ENCODE data around the gene SHC4.

The SHC4 gene

GRCh38 chr15:48905847-48906246 lies 57.9 kb downstream of the SHC4 start:
- no peak for DNase-seq (ENCODE audit: low read depth, low spot score)
- Histone ChIP-seq H3K4me3 (ENCODE audit: insufficient read length, low read depth) (no peak overlapping the region), H3K9me3 (ENCODE audit: insufficient read depth, low read length) (no peaks in the 10 kb centered on the region), H3K9ac (ENCODE audit: insufficient read length, low read depth) (no peak overlapping the region), H3K27me3 (ENCODE audit: insufficient read depth, insufficient read length) (no peaks in the 10 kb centered on the region), H3K36me3 (ENCODE audit: insufficient read depth, insufficient read length, low read length) (no peaks in the 10 kb centered on the region), H3K4me1 (ENCODE audit: insufficient read depth, insufficient read length) (no peaks in the 10 kb centered on the region)
- TF ChIP-seq ZNF274 (IDR thresholded peaks at IDR 0.05; ENCODE audit: low read depth, low read length) (no peak), YY1 (IDR thresholded peaks at IDR 0.05; ENCODE audit: insufficient read depth, insufficient read length) (no peak), SUZ12 (IDR thresholded peaks at IDR 0.05; ENCODE audit: extremely low read depth, insufficient read depth, insufficient read length) (no peak)

GRCh38 chr15:48905216-48905615 lies 58.5 kb downstream of the SHC4 start:
- Histone ChIP-seq H3K9ac (ENCODE audit: insufficient read length, low read depth) (no peak overlapping the region), H3K27me3 (ENCODE audit: insufficient read depth, insufficient read length) (no peaks in the 10 kb centered on the region), H3K9me3 (ENCODE audit: insufficient read depth, low read length) (no peaks in the 10 kb centered on the region), H3K36me3 (ENCODE audit: insufficient read depth, insufficient read length, low read length) (no peaks in the 10 kb centered on the region), H3K4me3 (ENCODE audit: insufficient read length, low read depth) (no peak overlapping the region), H3K4me1 (ENCODE audit: insufficient read depth, insufficient read length) (no peaks in the 10 kb centered on the region)
- no peak for TF ChIP-seq SUZ12 (IDR thresholded peaks at IDR 0.05; ENCODE audit: extremely low read depth, insufficient read depth, insufficient read length)
- TF ChIP-seq ZNF274 (IDR thresholded peaks at IDR 0.05; ENCODE audit: low read depth, low read length): no peak
- TF ChIP-seq YY1 (IDR thresholded peaks at IDR 0.05; ENCODE audit: insufficient read depth, insufficient read length): no peak
- DNase-seq (ENCODE audit: low read depth, low spot score): no peak

- Histone ChIP-seq H3K4me1 (ENCODE audit: insufficient read depth, insufficient read length) (no peaks in the 10 kb centered on the region), H3K27me3 (ENCODE audit: insufficient read depth, insufficient read length) (no peaks in the 10 kb centered on the region), H3K9me3 (ENCODE audit: insufficient read depth, low read length) (no peaks in the 10 kb centered on the region), H3K36me3 (ENCODE audit: insufficient read depth, insufficient read length, low read length) (no peaks in the 10 kb centered on the region), H3K4me3 (ENCODE audit: insufficient read length, low read depth) (no peak overlapping the region), H3K9ac (ENCODE audit: insufficient read length, low read depth) (no peak overlapping the region)
- TF ChIP-seq SUZ12 (IDR thresholded peaks at IDR 0.05; ENCODE audit: extremely low read depth, insufficient read depth, insufficient read length): no peak
- no peak for TF ChIP-seq YY1 (IDR thresholded peaks at IDR 0.05; ENCODE audit: insufficient read depth, insufficient read length)
- no peak for TF ChIP-seq ZNF274 (IDR thresholded peaks at IDR 0.05; ENCODE audit: low read depth, low read length)
- DNase-seq (ENCODE audit: low read depth, low spot score): no peak
Observed at GRCh38 chr15:48904758-48905157, 59.0 kb downstream of the SHC4 start.

- Histone ChIP-seq H3K9me3 (ENCODE audit: insufficient read depth, low read length) (no peaks in the 10 kb centered on the region), H3K36me3 (ENCODE audit: insufficient read depth, insufficient read length, low read length) (no peaks in the 10 kb centered on the region), H3K4me1 (ENCODE audit: insufficient read depth, insufficient read length) (no peaks in the 10 kb centered on the region), H3K9ac (ENCODE audit: insufficient read length, low read depth) (no peak overlapping the region), H3K4me3 (ENCODE audit: insufficient read length, low read depth) (no peak overlapping the region), H3K27me3 (ENCODE audit: insufficient read depth, insufficient read length) (no peaks in the 10 kb centered on the region)
- TF ChIP-seq YY1 (IDR thresholded peaks at IDR 0.05; ENCODE audit: insufficient read depth, insufficient read length): no peak
- no peak for TF ChIP-seq ZNF274 (IDR thresholded peaks at IDR 0.05; ENCODE audit: low read depth, low read length)
- DNase-seq (ENCODE audit: low read depth, low spot score): no peak
Observed at GRCh38 chr15:48899793-48900192, 63.9 kb downstream of the SHC4 start.

GRCh38 chr15:48898446-48898845 lies 65.3 kb downstream of the SHC4 start:
- Histone ChIP-seq H3K27me3 (ENCODE audit: insufficient read depth, insufficient read length) (no peaks in the 10 kb centered on the region), H3K4me1 (ENCODE audit: insufficient read depth, insufficient read length) (no peaks in the 10 kb centered on the region), H3K4me3 (ENCODE audit: insufficient read length, low read depth) (no peak overlapping the region), H3K9ac (ENCODE audit: insufficient read length, low read depth) (no peak overlapping the region), H3K36me3 (ENCODE audit: insufficient read depth, insufficient read length, low read length) (no peaks in the 10 kb centered on the region), H3K9me3 (ENCODE audit: insufficient read depth, low read length) (no peaks in the 10 kb centered on the region)
- no peak for TF ChIP-seq YY1 (IDR thresholded peaks at IDR 0.05; ENCODE audit: insufficient read depth, insufficient read length)
- no peak for TF ChIP-seq SUZ12 (IDR thresholded peaks at IDR 0.05; ENCODE audit: extremely low read depth, insufficient read depth, insufficient read length)
- TF ChIP-seq ZNF274 (IDR thresholded peaks at IDR 0.05; ENCODE audit: low read depth, low read length): no peak
- no peak for DNase-seq (ENCODE audit: low read depth, low spot score)

- TF ChIP-seq YY1 (IDR thresholded peaks at IDR 0.05; ENCODE audit: insufficient read depth, insufficient read length) (no peak), SUZ12 (IDR thresholded peaks at IDR 0.05; ENCODE audit: extremely low read depth, insufficient read depth, insufficient read length) (no peak), ZNF274 (IDR thresholded peaks at IDR 0.05; ENCODE audit: low read depth, low read length) (no peak)
- no peak for DNase-seq (ENCODE audit: low read depth, low spot score)
- H3K9me3 ChIP-seq (ENCODE audit: insufficient read depth, low read length): no peaks in the 10 kb centered on the region
- no peak overlapping the region for H3K9ac ChIP-seq (ENCODE audit: insufficient read length, low read depth)
- no peaks in the 10 kb centered on the region for H3K36me3 ChIP-seq (ENCODE audit: insufficient read depth, insufficient read length, low read length)
- no peaks in the 10 kb centered on the region for H3K4me1 ChIP-seq (ENCODE audit: insufficient read depth, insufficient read length)
- no peak overlapping the region for H3K4me3 ChIP-seq (ENCODE audit: insufficient read length, low read depth)
- no peaks in the 10 kb centered on the region for H3K27me3 ChIP-seq (ENCODE audit: insufficient read depth, insufficient read length)
Observed at GRCh38 chr15:48898032-48898431, 65.7 kb downstream of the SHC4 start.

- no peak overlapping the region for H3K9ac ChIP-seq (ENCODE audit: insufficient read length, low read depth)
- DNase-seq (ENCODE audit: low read depth, low spot score): no peak
- H3K4me3 ChIP-seq (ENCODE audit: insufficient read length, low read depth): no peak overlapping the region
- no peak for TF ChIP-seq ZNF274 (IDR thresholded peaks at IDR 0.05; ENCODE audit: low read depth, low read length)
- no peak for TF ChIP-seq YY1 (IDR thresholded peaks at IDR 0.05; ENCODE audit: insufficient read depth, insufficient read length)
- TF ChIP-seq SUZ12 (IDR thresholded peaks at IDR 0.05; ENCODE audit: extremely low read depth, insufficient read depth, insufficient read length): no peak
- no peaks in the 10 kb centered on the region for H3K36me3 ChIP-seq (ENCODE audit: insufficient read depth, insufficient read length, low read length)
- H3K4me1 ChIP-seq (ENCODE audit: insufficient read depth, insufficient read length): no peaks in the 10 kb centered on the region
- no peaks in the 10 kb centered on the region for H3K27me3 ChIP-seq (ENCODE audit: insufficient read depth, insufficient read length)
- no peaks in the 10 kb centered on the region for H3K9me3 ChIP-seq (ENCODE audit: insufficient read depth, low read length)
Observed at GRCh38 chr15:48896869-48897814, 66.6 kb downstream of the SHC4 start.
